Right kidney (tissue), 9 donors: Measurements from ENCODE around the gene PLA2G4C.

Experiments used
- DNase-seq: peaks from one replicate; pipeline ENCODE4 v3.0.0-alpha.2; 2016
- long read RNA-seq, 8 donors: transcript quantifications; one replicate each; lab custom pipeline, GENCODE V29; 2026

Gene PLA2G4C, protein sequence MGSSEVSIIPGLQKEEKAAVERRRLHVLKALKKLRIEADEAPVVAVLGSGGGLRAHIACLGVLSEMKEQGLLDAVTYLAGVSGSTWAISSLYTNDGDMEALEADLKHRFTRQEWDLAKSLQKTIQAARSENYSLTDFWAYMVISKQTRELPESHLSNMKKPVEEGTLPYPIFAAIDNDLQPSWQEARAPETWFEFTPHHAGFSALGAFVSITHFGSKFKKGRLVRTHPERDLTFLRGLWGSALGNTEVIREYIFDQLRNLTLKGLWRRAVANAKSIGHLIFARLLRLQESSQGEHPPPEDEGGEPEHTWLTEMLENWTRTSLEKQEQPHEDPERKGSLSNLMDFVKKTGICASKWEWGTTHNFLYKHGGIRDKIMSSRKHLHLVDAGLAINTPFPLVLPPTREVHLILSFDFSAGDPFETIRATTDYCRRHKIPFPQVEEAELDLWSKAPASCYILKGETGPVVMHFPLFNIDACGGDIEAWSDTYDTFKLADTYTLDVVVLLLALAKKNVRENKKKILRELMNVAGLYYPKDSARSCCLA
- long read RNA-seq, donor 1: 0 reads
- long read RNA-seq, donor 2: 0 reads
- long read RNA-seq, donor 3: 0 reads
- long read RNA-seq, donor 4, partial matches to known transcripts: 0 of 1 reads
- long read RNA-seq, donor 4, other reads (novel, unspliced or antisense): 0 of 1 reads
- long read RNA-seq, donor 5, partial matches to known transcripts: 0 of 1 reads
- long read RNA-seq, donor 5, other reads (novel, unspliced or antisense): 0 of 1 reads
- long read RNA-seq, donor 6: 0 reads
- long read RNA-seq, donor 7: 0 reads
- long read RNA-seq, donor 8: 0 reads

- DNase-seq: peak; percentile 85
These were observed at the start of gene PLA2G4C for GRCh38 chr19:48110350-48110966. Gene PLA2G4C, minus strand, starts transcription at chr19:48110817. Its CDS starts 4,288 bp downstream, at chr19:48106529.

DNA sequence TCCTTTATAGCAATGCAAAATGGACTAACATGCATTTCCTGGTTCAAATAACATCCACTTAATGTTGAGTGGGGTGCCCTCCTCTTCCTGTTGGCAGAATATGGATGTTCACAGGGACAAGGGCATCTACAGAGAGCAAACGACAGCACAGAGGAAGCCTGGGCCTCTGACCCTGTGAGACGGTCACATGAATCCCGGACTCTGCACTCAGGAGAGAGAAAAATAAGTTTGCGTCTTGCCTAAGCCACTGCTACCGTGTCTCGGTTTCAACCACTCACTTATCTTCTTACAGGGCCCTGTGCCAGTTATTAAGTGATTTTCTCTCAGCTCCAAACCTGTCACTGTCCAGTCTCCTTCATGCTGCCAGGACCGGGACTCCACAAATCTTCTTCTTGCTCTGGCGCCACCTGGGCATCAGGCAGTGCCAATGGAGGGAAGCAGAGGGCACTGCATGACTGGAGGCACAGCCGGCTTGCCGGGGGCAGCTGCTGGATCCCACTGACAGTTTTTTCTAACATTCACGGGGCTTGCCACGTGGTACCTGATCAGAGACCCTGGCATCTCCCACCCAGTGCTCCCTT lies 47.7 kb upstream of the PLA2G4C start:
- no peak for DNase-seq

- DNase-seq: no peak
These were observed 43.4 kb upstream of the PLA2G4C start for GRCh38 chr19:48154003-48154402.

GRCh38 chr19:48152551-48152950 lies 41.9 kb upstream of the PLA2G4C start:
- DNase-seq: peak; percentile 39

DNA sequence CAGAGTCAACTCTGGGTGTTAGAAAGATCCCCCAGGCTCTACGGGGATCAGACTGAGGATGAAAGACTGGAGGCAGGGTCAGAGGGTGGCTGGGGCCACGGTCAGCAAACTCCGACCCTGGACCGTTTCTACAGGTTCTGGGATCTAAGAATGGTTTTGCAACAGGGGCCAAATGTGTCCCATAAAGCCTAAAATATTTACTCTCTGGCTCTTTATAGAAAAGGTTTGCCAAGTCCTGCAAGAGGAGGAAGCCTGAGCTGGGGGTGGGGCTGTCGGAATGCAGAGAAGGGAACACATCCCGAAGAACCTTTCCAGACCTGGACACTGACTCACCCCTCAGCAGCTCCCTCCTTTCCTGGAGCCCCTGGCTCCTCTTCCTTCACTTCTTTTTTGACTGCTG lies 38.8 kb upstream of the PLA2G4C start:
- no peak for DNase-seq

- no peak for DNase-seq
These were observed 38.0 kb upstream of the PLA2G4C start for GRCh38 chr19:48148576-48148975.

DNA sequence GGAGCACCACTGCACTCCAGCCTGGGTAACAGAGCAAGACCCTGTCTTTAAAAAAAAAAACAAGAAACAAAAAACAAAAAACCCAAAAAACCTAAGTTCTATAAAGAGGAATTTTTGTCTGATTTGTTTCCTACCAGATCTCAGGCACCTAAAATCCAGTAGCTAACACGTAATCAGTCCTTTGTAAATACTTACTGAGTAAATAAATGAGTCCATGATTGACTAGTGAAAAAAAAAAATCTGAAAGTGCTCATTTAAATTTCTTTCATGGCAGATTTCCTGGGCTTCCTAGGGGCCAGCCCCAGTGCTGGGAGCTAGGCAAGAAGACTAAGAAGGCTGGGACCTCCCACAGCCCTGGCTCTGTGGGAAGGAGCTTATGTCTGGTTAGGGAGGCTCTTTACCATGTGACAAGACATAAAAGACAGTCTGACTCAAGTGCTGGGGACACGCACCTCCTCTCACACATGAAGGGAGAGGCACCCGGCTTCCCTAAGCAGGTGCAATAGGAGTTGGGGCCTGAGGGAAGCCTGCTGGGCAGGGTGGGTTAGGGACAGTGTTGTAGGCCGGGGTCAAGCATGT lies 37.1 kb upstream of the PLA2G4C start:
- DNase-seq: no peak

- no peak for DNase-seq
These were observed 28.4 kb upstream of the PLA2G4C start for GRCh38 chr19:48139053-48139452.

DNA sequence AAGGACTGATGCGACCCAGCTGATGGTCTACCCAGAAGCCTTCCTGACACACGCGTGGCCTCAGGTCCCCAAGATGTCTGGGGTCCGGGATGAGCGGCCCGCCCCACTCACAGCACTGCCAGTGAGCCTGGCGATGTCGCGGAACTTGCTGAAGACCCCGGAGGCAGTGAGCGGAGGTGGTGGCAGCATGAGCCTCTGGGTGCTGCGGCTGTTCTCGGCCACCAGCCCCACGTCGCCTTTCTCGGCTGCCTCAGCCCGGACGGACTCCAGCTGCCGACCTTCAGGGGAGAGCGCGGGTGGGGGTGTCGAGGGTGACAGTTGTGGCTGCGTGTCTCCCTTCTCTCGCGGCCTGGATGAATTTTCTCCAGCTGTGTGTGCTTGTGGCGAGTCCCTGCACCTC lies 26.8 kb upstream of the PLA2G4C start:
- DNase-seq: no peak

DNA sequence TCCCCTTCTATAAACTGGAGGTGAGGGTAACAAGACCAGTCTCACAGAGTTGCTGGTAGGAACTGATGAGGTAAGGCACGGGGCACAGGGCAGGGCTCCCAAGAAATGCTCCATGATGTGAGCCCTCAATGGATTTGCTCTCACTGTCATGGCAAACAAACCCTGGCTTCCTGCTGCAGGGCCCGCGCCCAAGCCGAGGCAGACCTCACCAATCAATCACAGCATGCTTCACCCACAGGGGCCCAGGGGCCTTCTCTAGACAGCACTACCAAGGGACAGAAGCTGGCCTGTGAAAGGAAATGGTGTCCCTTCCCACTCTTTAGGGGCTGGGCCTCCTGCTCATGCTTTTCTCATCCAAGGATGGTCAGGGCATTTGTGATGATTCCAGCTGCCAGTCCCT lies 25.9 kb upstream of the PLA2G4C start:
- DNase-seq: no peak

- DNase-seq: no peak
These were observed 24.8 kb upstream of the PLA2G4C start for GRCh38 chr19:48135411-48135810.

DNA sequence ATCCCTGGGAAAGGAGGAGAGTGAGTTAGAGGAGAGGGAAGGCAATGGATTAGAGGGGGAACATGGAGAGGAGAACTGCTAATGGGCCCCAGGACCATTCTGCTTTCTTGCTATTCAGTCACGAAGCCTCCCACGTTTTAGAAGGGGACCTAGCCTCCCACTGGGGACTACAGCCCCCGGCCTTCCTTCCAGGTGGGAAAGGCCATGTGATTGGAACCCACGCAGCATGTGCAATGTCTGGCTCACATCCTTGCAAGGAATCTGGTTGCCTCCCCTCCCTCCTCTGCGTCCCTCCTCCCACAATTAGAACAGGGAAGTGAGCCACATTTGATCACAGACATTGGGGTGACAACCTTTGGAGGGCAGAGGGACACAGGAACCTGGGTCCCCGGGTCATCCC lies 22.5 kb upstream of the PLA2G4C start:
- DNase-seq: no peak

DNA sequence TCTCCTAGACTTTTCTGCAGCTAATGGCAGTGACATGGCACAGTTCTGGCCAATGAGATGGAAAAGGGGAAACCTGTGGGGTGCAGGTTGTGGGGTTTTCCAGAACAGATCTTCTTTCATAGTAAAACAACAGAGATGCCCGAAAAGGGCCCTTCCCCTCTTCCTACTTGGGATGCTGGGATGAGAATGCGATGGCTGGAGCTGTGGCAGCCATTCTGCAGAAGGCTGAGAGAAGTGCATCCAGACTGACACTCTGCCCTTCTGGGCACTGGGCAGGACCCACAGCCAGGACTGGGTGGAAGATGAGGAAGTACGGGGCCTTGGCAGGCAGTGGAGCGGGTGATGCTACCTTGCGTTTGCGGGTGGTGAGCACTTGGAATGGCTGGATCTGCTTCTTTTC lies 16.9 kb upstream of the PLA2G4C start:
- no peak for DNase-seq

- DNase-seq: no peak
These were observed 13.5 kb upstream of the PLA2G4C start for GRCh38 chr19:48123907-48124651.

DNA sequence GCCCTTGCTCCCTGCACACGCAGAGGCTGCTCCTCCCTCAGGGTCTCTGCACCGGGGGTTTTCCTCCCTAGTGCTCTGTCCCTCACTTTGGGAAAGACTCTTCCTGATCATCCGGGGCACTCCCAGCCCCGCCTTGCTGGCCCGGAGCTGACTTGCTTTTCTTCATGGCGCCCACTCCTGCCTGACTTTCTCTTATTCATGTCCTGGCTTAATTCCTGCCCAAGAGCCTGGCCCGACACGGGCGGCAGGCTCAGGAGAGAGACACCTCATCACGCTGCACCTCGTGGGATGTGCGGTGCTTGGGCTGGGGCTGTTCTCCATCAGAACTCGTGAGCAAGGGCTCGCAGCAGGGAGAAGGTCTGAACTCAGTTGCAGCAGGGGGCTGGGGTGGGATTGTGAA lies 11.8 kb upstream of the PLA2G4C start:
- no peak for DNase-seq

DNA sequence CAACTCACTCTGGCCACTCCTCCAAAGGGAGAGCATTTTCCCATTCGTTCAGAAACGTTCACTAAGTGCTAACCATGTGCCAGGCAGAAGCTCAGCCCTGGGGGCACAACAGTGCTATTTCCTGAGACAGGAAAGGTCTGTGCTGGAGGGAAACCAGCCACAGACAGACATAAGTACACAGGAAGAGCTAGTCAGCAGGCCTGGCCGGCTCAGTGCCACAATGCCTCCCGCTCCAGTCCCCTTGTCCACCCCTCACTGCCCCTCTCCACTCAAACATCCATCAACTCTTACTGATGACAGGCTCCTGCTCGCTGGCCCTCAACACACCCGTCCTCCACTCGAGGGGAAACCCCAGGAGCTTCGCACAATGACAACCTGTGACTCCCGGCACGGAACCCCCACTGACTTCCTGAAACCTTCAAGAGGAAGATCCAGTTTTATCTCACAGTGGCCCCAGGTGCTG lies 11.3 kb upstream of the PLA2G4C start:
- no peak for DNase-seq

DNA sequence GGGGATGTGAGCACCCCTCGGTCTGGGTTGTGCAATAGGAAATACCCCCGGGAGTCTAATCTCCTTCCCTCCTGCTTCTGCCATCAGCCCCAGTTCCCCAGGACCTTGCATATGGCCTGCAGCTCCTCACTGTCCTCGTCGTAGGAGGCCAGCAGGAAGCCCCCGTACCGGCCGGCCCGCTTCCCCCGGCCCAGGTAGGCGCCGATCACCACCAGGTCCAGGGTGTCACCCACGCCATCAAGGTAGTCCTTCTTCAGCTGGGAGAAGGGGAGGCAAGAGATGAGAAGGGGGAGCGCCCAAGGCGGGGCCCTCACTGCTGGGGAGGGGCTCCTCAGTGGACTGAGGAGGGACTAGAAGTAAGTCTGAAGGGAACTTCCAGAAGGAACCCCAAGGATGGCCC lies 10.4 kb upstream of the PLA2G4C start:
- DNase-seq: no peak

- no peak for DNase-seq
These were observed 9.9 kb upstream of the PLA2G4C start for GRCh38 chr19:48120505-48120904.

GRCh38 chr19:48118131-48118517 lies 7.5 kb upstream of the PLA2G4C start:
- no peak for DNase-seq

DNA sequence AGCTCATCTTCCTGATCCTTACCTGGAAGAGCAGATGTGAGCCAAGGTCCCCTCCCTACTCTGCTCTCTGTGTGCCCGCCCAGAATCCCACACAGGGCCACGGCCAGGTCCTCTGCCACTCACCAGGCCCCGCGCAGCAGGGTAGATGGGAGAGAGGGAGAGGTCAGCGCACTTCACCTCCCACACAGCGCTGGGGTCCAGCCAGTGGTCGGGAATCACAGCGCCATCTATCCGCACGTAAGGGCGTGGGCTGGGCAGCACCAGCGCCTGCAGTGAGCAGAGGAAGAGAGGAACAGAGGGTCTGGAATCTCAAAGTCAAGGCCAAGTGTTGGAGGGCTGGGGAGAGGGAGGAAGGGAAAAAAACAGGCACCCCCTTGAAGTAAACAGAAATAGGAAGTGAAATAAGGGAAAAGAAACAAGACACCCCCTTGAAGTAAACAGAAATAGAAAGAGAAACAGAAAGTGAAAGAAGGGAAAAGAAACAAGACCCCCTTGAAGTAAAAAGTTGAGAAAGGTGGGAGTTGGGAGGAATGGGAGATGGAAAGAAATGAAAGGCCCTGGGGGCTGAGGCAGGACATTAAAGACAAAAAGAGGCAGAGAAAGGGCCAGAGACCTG lies 7.0 kb upstream of the PLA2G4C start:
- no peak for DNase-seq
